ENCODE data around the gene NUDC.
"Not testable (repeated sequence)": the region's sequence is repeated elsewhere in the genome, so short reads cannot be mapped to it uniquely, and the experiment has no call there.

Gene NUDC

GRCh38 chr1:26984291-26984690 lies 62.7 kb downstream of the NUDC start:
- DNase-seq (ENCODE audit: low read depth, low spot score): no peak
- WGBS (ENCODE audit: insufficient coverage, insufficient read length): no CpG with 5 or more reads among the region's 8 CpGs
- Histone ChIP-seq H3K27me3 (ENCODE audit: control insufficient read depth, insufficient read depth, low read length) (no peaks in the 10 kb centered on the region), H3K36me3 (ENCODE audit: control insufficient read depth, insufficient read depth, low read length) (no peaks in the 10 kb centered on the region), H3K4me3 (ENCODE audit: low read length) (no peak overlapping the region), H3K27ac (ENCODE audit: low read length) (no peak overlapping the region), H3K4me1 (ENCODE audit: control insufficient read depth, insufficient read depth, low read length) (no peaks in the 10 kb centered on the region), H3K9me3 (ENCODE audit: control insufficient read depth, insufficient read depth, low read length) (no peaks in the 10 kb centered on the region)

DNA sequence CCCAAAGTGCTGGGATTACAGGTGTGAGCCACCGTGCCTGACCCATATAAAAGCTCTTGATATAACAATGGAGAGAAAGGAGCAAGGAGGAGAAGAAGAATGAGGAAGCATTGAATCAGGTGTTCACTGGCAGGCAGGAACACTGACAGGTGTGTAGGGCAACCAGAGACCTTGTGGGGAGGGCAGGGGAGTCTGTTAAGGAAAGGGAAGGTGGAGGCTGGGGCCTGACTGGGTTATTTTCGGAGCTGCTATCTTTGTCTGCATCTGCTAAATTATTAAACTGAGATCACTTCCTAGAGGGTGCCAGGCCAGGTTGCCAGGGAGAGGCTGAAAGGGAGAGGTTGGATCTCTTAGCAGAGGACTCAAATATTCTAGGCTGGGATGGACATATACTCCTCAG lies 65.1 kb downstream of the NUDC start:
- no peak for DNase-seq (ENCODE audit: low read depth, low spot score)
- Histone ChIP-seq H3K36me3 (ENCODE audit: control insufficient read depth, insufficient read depth, low read length) (no peaks in the 10 kb centered on the region), H3K4me3 (ENCODE audit: low read length) (no peak overlapping the region), H3K27me3 (ENCODE audit: control insufficient read depth, insufficient read depth, low read length) (no peaks in the 10 kb centered on the region), H3K4me1 (ENCODE audit: control insufficient read depth, insufficient read depth, low read length) (peaks cover 2% of the 10 kb centered on the region; the same call in 1 of the 2 replicates), H3K9me3 (ENCODE audit: control insufficient read depth, insufficient read depth, low read length) (no peaks in the 10 kb centered on the region), H3K27ac (ENCODE audit: low read length) (no peak overlapping the region)
- WGBS (ENCODE audit: insufficient coverage, insufficient read length): no CpG with 5 or more reads among the region's 2 CpGs

GRCh38 chr1:26989403-26990109 lies 68.0 kb downstream of the NUDC start:
- H3K27me3 ChIP-seq (ENCODE audit: control insufficient read depth, insufficient read depth, low read length); H3K4me3 ChIP-seq (ENCODE audit: low read length); DNase-seq (ENCODE audit: low read depth, low spot score); H3K27ac ChIP-seq (ENCODE audit: low read length); H3K4me1 ChIP-seq (ENCODE audit: control insufficient read depth, insufficient read depth, low read length); H3K36me3 ChIP-seq (ENCODE audit: control insufficient read depth, insufficient read depth, low read length); H3K9me3 ChIP-seq (ENCODE audit: control insufficient read depth, insufficient read depth, low read length): not testable (repeated sequence)
- no CpG with 5 or more reads among the region's 12 CpGs for WGBS (ENCODE audit: insufficient coverage, insufficient read length)

GRCh38 chr1:26991310-26992116 lies 70.0 kb downstream of the NUDC start:
- no peak for DNase-seq (ENCODE audit: low read depth, low spot score)
- WGBS (ENCODE audit: insufficient coverage, insufficient read length): no CpG with 5 or more reads among the region's 10 CpGs
- peaks cover 2% of the 10 kb centered on the region; the same call in 1 of the 2 replicates for H3K4me1 ChIP-seq (ENCODE audit: control insufficient read depth, insufficient read depth, low read length)

GRCh38 chr1:26993237-26994019 lies 71.9 kb downstream of the NUDC start, which contains the start of gene TRNP1:
Gene TRNP1, plus strand, starts transcription at chr1:26993692. Its CDS starts 95 bp downstream, at chr1:26993787.
- Histone ChIP-seq H3K9me3 (ENCODE audit: control insufficient read depth, insufficient read depth, low read length) (no peaks in the 10 kb centered on the region), H3K4me3 (ENCODE audit: low read length) (peak within 1 kb of the TSS; percentile 91), H3K27me3 (ENCODE audit: control insufficient read depth, insufficient read depth, low read length) (no peaks in the 10 kb centered on the region), H3K4me1 (ENCODE audit: control insufficient read depth, insufficient read depth, low read length) (peaks cover 3% of the 10 kb centered on the region), H3K27ac (ENCODE audit: low read length) (no peak within 1 kb of the TSS), H3K36me3 (ENCODE audit: control insufficient read depth, insufficient read depth, low read length) (no peaks in the 10 kb centered on the region)
- WGBS (ENCODE audit: insufficient coverage, insufficient read length): no CpG with 5 or more reads among the region's 61 CpGs
- DNase-seq (ENCODE audit: low read depth, low spot score): no peak

More at GRCh38 chr1:26991310-26992116, 70.0 kb downstream of the NUDC start:
- Histone ChIP-seq H3K4me3 (ENCODE audit: low read length) (no peak overlapping the region), H3K27me3 (ENCODE audit: control insufficient read depth, insufficient read depth, low read length) (no peaks in the 10 kb centered on the region), H3K36me3 (ENCODE audit: control insufficient read depth, insufficient read depth, low read length) (no peaks in the 10 kb centered on the region), H3K9me3 (ENCODE audit: control insufficient read depth, insufficient read depth, low read length) (no peaks in the 10 kb centered on the region), H3K27ac (ENCODE audit: low read length) (no peak overlapping the region)

- no peak for DNase-seq (ENCODE audit: low read depth, low spot score)
- no CpG with 5 or more reads among the region's 97 CpGs for WGBS (ENCODE audit: insufficient coverage, insufficient read length)
- H3K36me3 ChIP-seq (ENCODE audit: control insufficient read depth, insufficient read depth, low read length): no peaks in the 10 kb centered on the region
- peaks cover 8% of the 10 kb centered on the region for H3K4me1 ChIP-seq (ENCODE audit: control insufficient read depth, insufficient read depth, low read length)
- no peak overlapping the region for H3K27ac ChIP-seq (ENCODE audit: low read length)
- H3K27me3 ChIP-seq (ENCODE audit: control insufficient read depth, insufficient read depth, low read length): no peaks in the 10 kb centered on the region
- peak overlapping the region; percentile 91 for H3K4me3 ChIP-seq (ENCODE audit: low read length)
- no peaks in the 10 kb centered on the region for H3K9me3 ChIP-seq (ENCODE audit: control insufficient read depth, insufficient read depth, low read length)
Measured at GRCh38 chr1:26994020-26994786, 72.7 kb downstream of the NUDC start.

- Histone ChIP-seq H3K27ac (ENCODE audit: low read length) (no peak overlapping the region), H3K4me3 (ENCODE audit: low read length) (peak overlapping the region; percentile 91), H3K27me3 (ENCODE audit: control insufficient read depth, insufficient read depth, low read length) (no peaks in the 10 kb centered on the region), H3K9me3 (ENCODE audit: control insufficient read depth, insufficient read depth, low read length) (no peaks in the 10 kb centered on the region), H3K4me1 (ENCODE audit: control insufficient read depth, insufficient read depth, low read length) (peaks cover 10% of the 10 kb centered on the region), H3K36me3 (ENCODE audit: control insufficient read depth, insufficient read depth, low read length) (no peaks in the 10 kb centered on the region)
- no peak for DNase-seq (ENCODE audit: low read depth, low spot score)
- WGBS (ENCODE audit: insufficient coverage, insufficient read length): no CpG with 5 or more reads among the region's 15 CpGs
Measured at GRCh38 chr1:26994787-26995517, 73.4 kb downstream of the NUDC start.

DNA sequence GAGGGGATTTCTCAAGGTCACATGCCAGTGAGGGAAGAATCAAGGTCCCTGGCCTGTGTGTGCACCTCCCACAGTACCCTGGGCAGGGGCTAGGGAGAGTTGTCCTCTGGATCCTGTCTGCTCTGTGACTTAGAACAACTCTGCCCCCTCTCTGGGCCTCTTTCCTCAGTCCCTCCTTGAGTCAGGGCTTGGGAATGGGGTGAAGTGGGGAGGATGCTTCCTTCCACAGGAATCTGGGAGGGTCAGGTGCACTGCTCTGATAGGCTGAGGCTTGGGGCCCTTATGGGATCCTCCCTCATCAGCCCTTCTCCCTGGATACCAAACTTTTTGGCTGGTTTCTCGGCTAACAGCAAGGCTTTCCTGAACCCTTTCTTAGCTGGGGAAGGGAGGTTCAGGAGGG lies 74.5 kb downstream of the NUDC start:
- Histone ChIP-seq H3K4me3 (ENCODE audit: low read length) (no peak overlapping the region), H3K27me3 (ENCODE audit: control insufficient read depth, insufficient read depth, low read length) (no peaks in the 10 kb centered on the region), H3K27ac (ENCODE audit: low read length) (no peak overlapping the region), H3K4me1 (ENCODE audit: control insufficient read depth, insufficient read depth, low read length) (peaks cover 15% of the 10 kb centered on the region), H3K9me3 (ENCODE audit: control insufficient read depth, insufficient read depth, low read length) (no peaks in the 10 kb centered on the region), H3K36me3 (ENCODE audit: control insufficient read depth, insufficient read depth, low read length) (peaks cover 2% of the 10 kb centered on the region; the same call in 1 of the 2 replicates)
- no peak for DNase-seq (ENCODE audit: low read depth, low spot score)
- WGBS (ENCODE audit: insufficient coverage, insufficient read length): no CpG with 5 or more reads among the region's 1 CpG
